Fibroblast of peridontal ligament (primary cell): ENCODE results near the gene TRIM74.
A peak's percentile ranks its signal among the peaks of the same experiment; 100 is the strongest.
"Not testable (repeated sequence)": the region's sequence is repeated elsewhere in the genome, so short reads cannot be mapped to it uniquely, and the experiment has no call there.

ENCODE experiments used
- DNase-seq: peaks from one replicate; pipeline ENCODE4 v3.0.0-alpha.2; 2010; ENCODE audit errors: extremely low read depth

Gene TRIM74

GRCh38 chr7:72954563-72955198, 14.6 kb downstream of the TRIM74 start:
- DNase-seq: not testable (repeated sequence)

- not testable (repeated sequence) for DNase-seq
Observed at GRCh38 chr7:72953901-72954562, 15.2 kb downstream of the TRIM74 start.

GRCh38 chr7:72950432-72950831, 18.8 kb downstream of the TRIM74 start:
- not testable (repeated sequence) for DNase-seq

- DNase-seq: not testable (repeated sequence)
Observed at GRCh38 chr7:72949686-72950085, 19.6 kb downstream of the TRIM74 start.

GRCh38 chr7:72949276-72949675, 20.0 kb downstream of the TRIM74 start:
- DNase-seq: not testable (repeated sequence)

- not testable (repeated sequence) for DNase-seq
Observed at GRCh38 chr7:72948714-72949113, 20.6 kb downstream of the TRIM74 start.

- not testable (repeated sequence) for DNase-seq
Observed at GRCh38 chr7:72946130-72946745, 23.0 kb downstream of the TRIM74 start.

DNA sequence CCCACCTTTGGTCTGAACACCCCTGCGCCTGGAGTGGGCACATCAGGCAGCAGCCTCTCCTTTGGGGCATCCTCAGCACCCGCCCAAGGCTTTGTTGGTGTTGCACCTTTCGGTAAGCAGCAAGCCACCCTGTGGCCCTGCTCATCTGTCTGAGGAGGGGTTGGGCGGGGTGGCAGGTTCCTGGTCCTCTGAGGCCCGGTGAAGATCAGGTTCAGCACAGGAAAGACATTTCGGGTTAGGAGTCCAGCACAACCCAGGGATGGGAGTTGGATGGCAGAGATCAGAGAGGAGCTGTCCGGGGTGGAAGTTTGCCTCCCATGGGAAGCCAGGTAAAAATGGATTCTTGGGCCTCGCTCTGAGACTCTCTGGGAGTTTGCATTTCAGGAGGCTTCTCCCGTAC, 23.7 kb downstream of the TRIM74 start:
- DNase-seq: not testable (repeated sequence)

- DNase-seq: not testable (repeated sequence)
Observed at GRCh38 chr7:72944937-72945336, 24.3 kb downstream of the TRIM74 start.

- not testable (repeated sequence) for DNase-seq
Observed at GRCh38 chr7:72942956-72943355, 26.3 kb downstream of the TRIM74 start.

GRCh38 chr7:72942022-72942705, 27.1 kb downstream of the TRIM74 start:
- DNase-seq: not testable (repeated sequence)

DNA sequence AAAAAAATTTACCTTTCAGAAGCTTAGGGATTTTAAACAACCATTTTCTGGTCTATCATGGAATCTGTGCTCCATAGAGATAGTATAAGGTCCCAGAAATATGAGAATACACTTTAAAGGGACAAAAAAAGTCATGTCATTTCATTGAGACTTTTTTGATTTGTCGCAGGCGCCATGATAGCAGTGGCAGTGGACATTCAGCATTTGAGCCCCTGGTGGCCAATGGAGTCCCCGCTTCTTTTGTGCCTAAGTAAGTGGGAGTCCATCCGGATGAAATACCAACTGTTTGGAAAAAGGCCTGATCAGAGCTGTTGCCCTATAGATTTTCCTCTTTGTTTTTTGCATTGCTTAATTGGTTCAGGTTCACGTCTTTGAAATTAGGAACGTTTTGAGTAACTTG, 41.0 kb downstream of the TRIM74 start:
- DNase-seq: not testable (repeated sequence)

GRCh38 chr7:72927791-72928190, 41.5 kb downstream of the TRIM74 start:
- not testable (repeated sequence) for DNase-seq

GRCh38 chr7:72925546-72926120, 43.6 kb downstream of the TRIM74 start:
- DNase-seq: peak; percentile 36

DNA sequence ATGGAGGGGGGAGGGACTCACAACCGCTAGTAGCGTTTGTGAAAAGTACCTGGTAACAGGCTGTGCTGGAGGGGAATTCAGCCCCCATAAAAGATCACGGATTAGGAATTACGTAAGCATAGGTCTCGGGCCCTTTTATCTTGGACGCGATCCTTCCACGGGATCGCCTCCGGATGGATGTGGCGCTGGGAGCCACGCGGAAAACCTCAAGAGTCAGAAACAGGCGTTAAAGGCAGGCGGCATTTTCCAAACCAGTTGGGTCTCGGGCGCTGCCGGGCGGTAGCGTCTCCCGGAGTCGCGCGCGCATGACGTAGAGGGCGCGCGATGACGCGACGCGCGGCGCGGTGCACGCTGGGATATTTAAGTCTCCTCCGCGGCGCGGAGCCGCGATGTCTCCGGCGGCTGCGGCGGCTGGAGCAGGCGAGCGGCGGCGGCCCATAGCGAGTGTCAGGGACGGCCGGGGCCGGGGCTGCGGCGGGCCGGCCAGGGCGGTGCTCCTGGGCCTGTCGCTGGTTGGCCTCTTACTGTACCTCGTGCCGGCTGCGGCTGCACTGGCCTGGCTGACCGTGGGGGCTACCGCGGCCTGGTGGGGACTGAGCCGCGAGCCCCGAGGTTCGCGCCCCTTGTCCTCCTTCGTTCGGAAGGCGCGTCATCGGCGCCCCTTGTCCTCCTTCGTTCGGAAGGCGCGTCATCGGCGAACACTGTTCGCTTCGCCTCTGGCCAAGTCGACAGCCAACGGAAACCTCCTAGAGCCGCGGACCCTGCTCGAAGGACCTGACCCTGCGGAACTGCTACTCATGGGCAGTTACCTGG, 44.3 kb downstream of the TRIM74 start, which contains the start of gene POM121:
TSS of gene POM121 (plus strand) at position 363 of the 813 bp plus-strand sequence. CDS start at position 390, 27 bp downstream.
- peak; percentile 81 for DNase-seq

- no peak for DNase-seq
Observed at GRCh38 chr7:72924386-72924732, 44.9 kb downstream of the TRIM74 start.

DNA sequence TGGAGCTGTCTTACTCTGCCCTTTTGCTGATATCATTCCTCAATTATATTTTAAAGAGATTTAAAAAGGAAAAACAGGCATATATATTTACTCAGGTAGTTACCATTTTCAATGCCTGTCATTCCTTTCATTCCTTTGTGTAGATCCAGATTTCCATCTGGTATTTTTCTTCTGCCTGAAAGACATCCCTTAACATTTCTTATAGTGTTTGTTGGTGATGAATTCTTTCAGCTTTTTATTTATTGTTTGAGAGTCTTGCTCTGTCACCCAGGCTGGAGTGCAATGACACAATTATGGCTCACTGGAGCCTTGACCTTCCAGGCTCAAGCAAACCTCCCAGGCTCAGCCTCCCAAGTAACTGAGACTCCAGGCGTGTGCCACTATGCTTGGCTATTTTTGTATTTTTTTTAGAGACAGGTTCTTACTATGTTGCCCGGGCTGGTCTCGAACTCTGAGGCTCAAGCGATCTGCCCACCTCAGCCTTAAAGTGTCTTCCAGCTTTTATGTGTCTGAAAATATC, 50.0 kb downstream of the TRIM74 start:
- DNase-seq: no peak

- peak; percentile 64 for DNase-seq
Observed at GRCh38 chr7:72914756-72915525, 54.3 kb downstream of the TRIM74 start.

- not testable (repeated sequence) for DNase-seq
Observed at GRCh38 chr7:72913750-72914149, 55.5 kb downstream of the TRIM74 start.

DNA sequence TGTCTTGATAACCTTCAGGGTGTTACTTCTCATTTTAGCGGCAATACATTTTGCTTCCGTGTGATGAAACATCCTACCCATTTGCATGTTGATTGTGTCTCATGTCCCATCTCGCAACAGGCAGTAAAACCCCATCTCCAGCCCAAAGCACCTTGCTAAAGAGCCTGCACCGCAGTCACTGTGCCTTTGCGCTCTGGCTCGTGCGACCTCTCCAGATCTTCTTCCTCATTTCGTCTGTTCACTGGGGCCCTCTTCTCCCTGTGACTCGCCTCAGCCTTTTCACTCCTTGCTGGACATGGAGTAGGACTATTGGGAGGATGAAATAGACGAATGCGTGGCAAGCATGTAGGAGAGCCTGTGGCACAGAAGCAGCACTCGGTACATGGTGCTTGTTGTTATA, 57.9 kb downstream of the TRIM74 start:
- DNase-seq: not testable (repeated sequence)
